PC-9 (cell line): Measurements from ENCODE around the gene GFRA1.

Source experiments
- CTCF ChIP-seq: fragments of 200-600 bp; sonication (generic); conservative IDR thresholded peaks from 2 replicates; pipeline ENCODE4 v1.6.1; 2017; ENCODE audit warnings: mixed run types, antibody characterized with exemption, mild to moderate bottlenecking, moderate library complexity
- EZH2 ChIP-seq: fragments of 200-600 bp; sonication (generic); IDR thresholded peaks from 2 replicates; pipeline ENCODE4 v1.8.0; 2017; ENCODE audit warnings: antibody characterized with exemption, low read depth

GRCh38 chr10:116160271-116160670, 112.7 kb downstream of the GFRA1 start:
- TF ChIP-seq CTCF (no peak), EZH2 (no peak)
